GM12864 (cell line): ENCODE results near the gene ADCK1.

ENCODE experiments used
- DNase-seq: peaks from one replicate; pipeline ENCODE4 v3.0.0-alpha.2; 2011; ENCODE audit warnings: low read depth
- H3K4me3 ChIP-seq: 2 replicates; pipeline ENCODE4 v1.5.1; 2011; ENCODE audit warnings: mild to moderate bottlenecking, low read depth, low read length, control low read depth
- TF ChIP-seq, protein P1 (sequence below): IDR thresholded peaks from 2 replicates; pipeline ENCODE4 v1.5.1; 2011; ENCODE audit warnings: low read depth, mild to moderate bottlenecking, moderate library complexity, low read length, control low read depth, inconsistent platforms; ENCODE audit errors: missing control alignments

ADCK1 gene

DNA sequence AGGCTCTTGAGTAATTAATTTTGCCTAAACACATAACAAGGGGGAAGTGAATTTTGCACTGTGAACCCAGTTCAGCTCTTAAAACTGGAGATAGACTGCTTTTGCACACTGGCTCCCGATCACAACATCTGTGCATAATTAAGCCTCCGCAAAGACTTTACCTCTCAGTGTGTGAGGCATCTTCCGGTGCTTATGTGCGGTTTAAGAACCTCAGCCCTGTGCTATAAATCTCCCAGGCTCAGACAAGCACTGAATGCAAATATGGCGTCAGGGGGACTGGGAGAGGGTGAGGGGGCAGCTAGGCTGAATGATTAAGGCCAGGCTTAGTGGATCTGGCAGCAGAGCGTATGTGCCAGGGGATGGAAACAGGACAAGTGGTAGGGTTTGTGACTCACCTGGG lies 103.3 kb downstream of the ADCK1 start:
- H3K4me3 ChIP-seq, result no peak overlapping the region
- no peak for DNase-seq
- TF ChIP-seq, protein P1, sequence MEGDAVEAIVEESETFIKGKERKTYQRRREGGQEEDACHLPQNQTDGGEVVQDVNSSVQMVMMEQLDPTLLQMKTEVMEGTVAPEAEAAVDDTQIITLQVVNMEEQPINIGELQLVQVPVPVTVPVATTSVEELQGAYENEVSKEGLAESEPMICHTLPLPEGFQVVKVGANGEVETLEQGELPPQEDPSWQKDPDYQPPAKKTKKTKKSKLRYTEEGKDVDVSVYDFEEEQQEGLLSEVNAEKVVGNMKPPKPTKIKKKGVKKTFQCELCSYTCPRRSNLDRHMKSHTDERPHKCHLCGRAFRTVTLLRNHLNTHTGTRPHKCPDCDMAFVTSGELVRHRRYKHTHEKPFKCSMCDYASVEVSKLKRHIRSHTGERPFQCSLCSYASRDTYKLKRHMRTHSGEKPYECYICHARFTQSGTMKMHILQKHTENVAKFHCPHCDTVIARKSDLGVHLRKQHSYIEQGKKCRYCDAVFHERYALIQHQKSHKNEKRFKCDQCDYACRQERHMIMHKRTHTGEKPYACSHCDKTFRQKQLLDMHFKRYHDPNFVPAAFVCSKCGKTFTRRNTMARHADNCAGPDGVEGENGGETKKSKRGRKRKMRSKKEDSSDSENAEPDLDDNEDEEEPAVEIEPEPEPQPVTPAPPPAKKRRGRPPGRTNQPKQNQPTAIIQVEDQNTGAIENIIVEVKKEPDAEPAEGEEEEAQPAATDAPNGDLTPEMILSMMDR, result no peak

DNA sequence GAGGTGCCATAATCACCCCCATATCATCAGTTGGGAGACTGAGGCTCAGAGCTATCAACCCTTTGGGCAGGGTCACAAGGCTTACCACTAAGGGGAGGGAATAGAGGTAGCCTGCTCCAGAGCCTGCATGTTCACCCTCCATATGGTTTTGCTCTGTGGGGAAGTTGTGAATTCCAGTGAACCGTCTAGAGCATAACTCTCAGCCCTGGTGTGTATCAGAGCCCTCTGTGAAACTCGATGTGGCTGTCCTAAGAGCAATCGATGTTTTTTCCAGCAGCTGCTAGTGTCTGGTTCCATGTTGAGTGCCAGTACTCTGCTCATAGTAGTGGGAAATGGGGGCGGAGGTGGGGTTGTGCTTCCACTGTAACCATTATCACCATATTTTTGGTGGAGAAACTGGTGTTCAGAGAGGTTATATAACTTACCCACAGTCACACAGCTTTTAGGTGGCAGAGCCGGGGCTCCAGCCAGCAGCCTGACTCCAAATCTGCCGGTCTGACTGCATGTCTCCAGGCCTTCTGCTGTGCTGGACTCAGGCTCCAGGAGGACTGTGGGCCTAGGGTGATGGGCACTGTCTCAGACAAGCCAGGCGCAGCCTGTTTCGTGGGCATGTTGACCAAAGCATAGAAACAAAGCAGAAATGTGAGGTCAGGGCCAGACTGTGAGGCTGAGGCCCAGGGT lies 104.2 kb downstream of the ADCK1 start:
- H3K4me3 ChIP-seq, result no peak overlapping the region
- TF ChIP-seq, protein P1, result no peak
- no peak for DNase-seq

DNA sequence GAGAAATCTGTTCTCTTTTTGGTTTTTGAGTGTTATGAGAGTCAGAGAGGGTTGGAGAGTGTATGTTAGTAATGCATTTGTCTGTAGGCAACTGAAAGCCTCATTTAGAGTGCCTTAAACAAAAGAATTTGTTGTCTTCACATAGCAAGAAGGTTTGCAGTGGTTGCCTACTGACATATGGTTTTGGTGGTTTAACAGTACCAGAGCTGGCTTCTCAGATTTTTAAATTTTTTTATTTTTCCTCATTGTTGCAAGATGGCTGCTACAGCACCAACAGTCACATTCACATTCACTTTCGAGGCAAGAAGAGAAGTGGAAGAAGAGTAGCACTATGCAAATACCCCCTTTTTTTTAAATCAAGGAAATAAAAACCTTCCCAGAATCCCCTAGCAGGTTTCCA lies 106.5 kb downstream of the ADCK1 start:
- no peak for DNase-seq
- no peak overlapping the region for H3K4me3 ChIP-seq
- TF ChIP-seq, protein P1, result no peak

DNA sequence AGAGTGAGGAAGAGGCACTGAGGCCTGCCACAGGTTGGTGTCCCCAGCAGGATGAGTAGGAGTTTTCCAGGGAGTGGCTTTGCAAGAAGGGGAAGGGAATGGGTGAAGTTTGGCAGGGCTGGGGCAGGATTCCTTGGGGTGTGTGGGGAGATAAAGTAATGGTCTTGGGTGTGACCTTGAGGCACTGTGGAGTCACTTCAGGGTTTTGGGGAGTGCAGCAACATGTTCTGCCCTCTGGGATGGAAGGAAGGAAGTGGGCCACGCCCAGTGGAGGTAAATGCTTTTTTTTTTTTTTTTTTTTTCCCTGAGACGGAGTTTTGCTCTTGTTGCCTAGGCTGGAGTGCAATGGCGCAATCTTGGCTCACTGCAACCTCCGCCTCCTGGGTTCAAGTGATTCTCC lies 108.9 kb downstream of the ADCK1 start:
- TF ChIP-seq, protein P1, result no peak
- H3K4me3 ChIP-seq, result no peak overlapping the region
- DNase-seq, result no peak

DNA sequence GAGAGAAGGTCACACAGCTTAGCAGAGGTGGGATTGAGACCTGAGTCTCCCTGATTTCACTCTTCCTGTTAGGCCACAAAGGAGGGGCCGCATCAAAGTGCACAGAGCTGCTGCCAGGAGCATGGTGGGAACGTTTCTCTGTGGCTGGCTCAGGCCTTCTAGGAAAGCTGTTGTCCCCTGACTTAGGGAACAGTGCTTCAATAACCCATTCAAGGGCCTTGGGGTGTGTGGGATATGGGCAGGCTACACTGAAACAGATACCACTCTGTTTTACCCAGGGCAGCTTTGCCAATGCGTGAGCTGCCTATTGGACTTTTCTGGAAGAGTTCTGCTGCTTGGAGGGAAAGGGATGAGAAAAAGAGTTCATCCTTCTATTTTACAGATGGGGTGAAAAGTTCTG lies 110.0 kb downstream of the ADCK1 start:
- no peak for DNase-seq
- no peak overlapping the region for H3K4me3 ChIP-seq
- TF ChIP-seq, protein P1, result no peak

DNA sequence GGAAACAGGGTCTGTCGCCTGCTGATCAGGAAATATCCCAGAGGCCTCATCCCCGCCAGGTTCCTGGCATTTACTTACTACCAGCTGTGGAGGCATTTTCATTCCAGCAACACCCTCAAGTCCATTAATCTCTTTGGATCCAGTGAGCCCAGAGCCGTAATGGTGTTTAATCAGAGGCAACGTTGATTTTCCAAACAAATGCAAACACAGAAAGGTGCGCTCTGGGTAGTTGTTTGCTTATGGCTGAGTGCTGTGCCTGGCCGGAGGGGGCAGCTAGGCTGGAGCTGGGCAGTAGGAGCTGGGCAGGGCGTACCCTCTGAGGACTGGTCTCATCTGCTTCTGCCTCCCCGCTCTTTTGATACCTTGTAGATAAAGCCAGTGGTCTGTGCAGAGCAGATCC lies 110.6 kb downstream of the ADCK1 start:
- DNase-seq, result no peak
- no peak overlapping the region for H3K4me3 ChIP-seq
- TF ChIP-seq, protein P1, result no peak

DNA sequence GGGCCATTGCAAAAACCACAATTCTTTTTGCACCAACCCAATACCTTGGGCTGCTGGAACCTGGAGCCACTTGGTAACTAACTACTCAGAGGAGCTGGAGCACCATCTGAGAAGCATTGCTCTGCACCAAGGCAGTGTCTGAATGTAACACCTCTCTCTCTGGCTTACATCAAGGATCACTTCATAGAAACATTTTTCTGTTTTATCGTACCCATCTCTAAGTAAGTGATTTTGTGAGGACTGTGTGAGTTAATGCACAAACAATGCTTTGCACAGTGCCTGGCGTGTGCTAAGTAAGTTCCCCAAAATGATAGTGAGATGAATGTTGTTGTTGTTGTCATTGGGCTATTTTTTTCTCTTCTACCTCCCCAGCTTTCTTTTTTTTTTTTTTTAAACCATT lies 111.4 kb downstream of the ADCK1 start:
- TF ChIP-seq, protein P1, result no peak
- H3K4me3 ChIP-seq, result no peak overlapping the region
- no peak for DNase-seq
